SK-N-MC (cell line): ENCODE data around the gene CCDC39.
"Not testable (repeated sequence)": the region's sequence is repeated elsewhere in the genome, so short reads cannot be mapped to it uniquely, and the experiment has no call there.

Experiments
- DNase-seq: peaks from one replicate; pipeline ENCODE4 v3.0.0-alpha.2; 2011; ENCODE audit warnings: low read depth, low spot score
- H3K27ac ChIP-seq: fragments of 200-600 bp; sonication (generic); 2 replicates; pipeline ENCODE4 v1.5.1; 2016; ENCODE audit warnings: mixed run types
- H3K36me3 ChIP-seq: fragments of 200-600 bp; sonication (generic); 2 replicates; pipeline ENCODE4 v1.6.1; 2017; ENCODE audit warnings: antibody characterized with exemption, low read length, mixed read lengths; ENCODE audit not compliant: insufficient read depth
- H3K4me3 ChIP-seq: fragments of 200-600 bp; sonication (generic); 2 replicates; pipeline ENCODE4 v1.5.1; 2016
- H3K9ac ChIP-seq: fragments of 200-600 bp; sonication (generic); 2 replicates; pipeline ENCODE4 v1.8.0; 2017; ENCODE audit warnings: mixed run types, mixed read lengths; ENCODE audit not compliant: insufficient read length
- H3K9me3 ChIP-seq: fragments of 200-600 bp; sonication (generic); 2 replicates; pipeline ENCODE4 v1.6.1; 2017; ENCODE audit warnings: low read depth, mild to moderate bottlenecking, antibody characterized with exemption, low read length, moderate library complexity, mixed read lengths
- EZH2 ChIP-seq: fragments of 200-600 bp; sonication (generic); IDR thresholded peaks from one replicate; pipeline ENCODE4 v1.6.1; 2017; ENCODE audit warnings: antibody characterized with exemption
- FOXP2 ChIP-seq: optimal IDR thresholded peaks from 2 replicates; pipeline ENCODE3; 2011; ENCODE audit warnings: mild to moderate bottlenecking, moderate library complexity; ENCODE audit not compliant: insufficient read depth; ENCODE audit errors: extremely low read length, control extremely low read depth
- POLR2AphosphoS5 ChIP-seq: IDR thresholded peaks from 2 replicates; pipeline ENCODE4 v1.6.1; 2012; ENCODE audit warnings: mild to moderate bottlenecking, low read depth, low read length, borderline replicate concordance

The CCDC39 gene

DNA sequence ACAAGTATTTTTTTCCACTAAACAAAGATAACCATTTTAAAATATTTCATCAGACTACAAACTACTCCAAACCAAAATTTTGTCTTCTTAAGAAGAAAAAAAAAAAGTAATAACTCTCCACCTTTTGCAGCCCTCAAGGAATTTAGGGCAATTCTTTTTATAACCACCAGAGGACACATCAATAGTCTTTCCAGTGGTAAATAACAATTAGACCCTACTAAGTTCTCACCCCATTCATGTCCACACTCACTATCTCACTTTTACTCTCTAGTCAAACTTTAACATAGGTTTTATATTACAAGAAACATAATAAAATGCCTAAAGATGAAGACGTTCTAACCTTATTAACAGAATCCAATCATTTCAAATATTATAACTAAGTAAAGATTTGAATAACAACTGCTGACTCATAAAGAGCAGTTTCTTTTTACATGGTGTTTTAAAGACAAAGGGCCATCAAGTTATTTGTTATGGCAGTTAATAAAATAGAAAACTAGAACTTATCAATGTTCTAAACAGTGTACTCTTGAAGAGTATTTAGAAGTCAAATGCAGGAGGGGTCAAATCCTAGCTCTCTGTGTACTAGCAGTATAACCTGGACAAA is 33.0 kb downstream of the CCDC39 start:
- TF ChIP-seq POLR2AphosphoS5 (no peak), FOXP2 (no peak), EZH2 (no peak)
- Histone ChIP-seq H3K9me3 (no peaks in the 10 kb centered on the region), H3K27ac (no peak overlapping the region), H3K4me3 (no peak overlapping the region), H3K9ac (no peak overlapping the region), H3K36me3 (no peaks in the 10 kb centered on the region)
- DNase-seq: no peak

DNA sequence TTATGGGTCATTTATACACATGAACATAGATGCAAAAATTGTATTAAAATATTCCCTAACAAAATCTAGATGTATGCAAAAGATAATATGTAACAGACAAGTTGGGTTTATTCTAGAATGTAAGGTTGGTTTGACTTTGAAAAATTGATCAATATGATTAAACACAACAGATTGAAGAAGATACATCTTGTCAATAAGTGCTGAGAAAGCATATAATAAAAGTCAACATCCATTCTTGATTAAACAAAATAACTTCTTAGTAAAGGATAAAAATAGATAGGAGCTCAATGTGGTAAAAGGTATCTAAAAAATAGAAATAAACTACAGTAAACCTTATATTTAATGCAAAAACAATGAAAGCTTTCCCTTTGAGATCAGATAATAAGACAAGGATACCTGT is 38.3 kb downstream of the CCDC39 start:
- no peaks in the 10 kb centered on the region for H3K9me3 ChIP-seq
- TF ChIP-seq FOXP2 (no peak), EZH2 (no peak), POLR2AphosphoS5 (no peak)
- no peak overlapping the region for H3K9ac ChIP-seq

DNA sequence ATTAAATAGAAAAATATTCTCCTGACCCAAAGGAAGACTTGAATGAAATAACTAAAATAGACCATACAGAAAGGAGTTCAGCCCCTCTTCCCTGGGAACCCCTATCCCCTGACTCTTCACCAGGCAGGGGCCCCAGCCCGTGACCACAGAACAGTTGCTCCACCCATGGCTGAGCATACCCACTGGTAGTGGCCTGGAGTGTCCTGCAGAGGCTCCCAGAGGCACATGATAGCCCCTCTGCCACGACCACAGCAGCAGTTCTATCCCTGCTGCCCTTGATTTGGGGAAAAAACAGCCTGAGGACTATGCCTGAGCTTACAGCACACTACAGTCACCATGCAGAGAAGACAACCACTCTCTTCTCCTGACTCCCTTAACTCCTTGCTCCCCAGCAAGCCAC is 45.6 kb downstream of the CCDC39 start:
- H3K9ac ChIP-seq: no peak overlapping the region
- H3K27ac ChIP-seq: no peak overlapping the region
- no peak for DNase-seq
- no peaks in the 10 kb centered on the region for H3K36me3 ChIP-seq
- H3K9me3 ChIP-seq: no peaks in the 10 kb centered on the region
- TF ChIP-seq POLR2AphosphoS5 (no peak), EZH2 (no peak), FOXP2 (no peak)
- H3K4me3 ChIP-seq: no peak overlapping the region

More for the DNA sequence above, 38.3 kb downstream of the CCDC39 start:
- no peak overlapping the region for H3K27ac ChIP-seq
- H3K4me3 ChIP-seq: no peak overlapping the region
- no peaks in the 10 kb centered on the region for H3K36me3 ChIP-seq
- DNase-seq: no peak

DNA sequence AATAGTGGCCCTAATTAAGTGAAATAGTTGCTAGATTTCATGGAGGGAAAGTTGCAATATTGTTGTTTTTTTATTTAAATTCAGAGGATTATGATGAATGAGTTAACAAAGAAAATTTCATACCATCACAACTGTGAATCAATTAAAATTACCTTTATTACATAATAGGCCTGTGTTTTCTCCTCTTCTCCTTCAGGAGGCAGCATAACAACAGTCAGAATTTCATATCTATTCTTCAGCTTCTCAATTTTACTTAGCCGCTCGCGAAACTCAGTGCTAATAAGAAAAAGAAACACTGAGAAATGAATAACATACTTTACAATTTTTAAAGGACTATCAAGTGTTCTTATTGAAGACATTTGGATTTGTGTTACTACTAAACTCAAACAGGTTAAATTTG is 48.0 kb downstream of the CCDC39 start:
- H3K36me3 ChIP-seq: no peaks in the 10 kb centered on the region
- H3K27ac ChIP-seq: no peak overlapping the region
- no peak for TF ChIP-seq EZH2
- TF ChIP-seq FOXP2: no peak
- TF ChIP-seq POLR2AphosphoS5: no peak
- H3K9me3 ChIP-seq: no peaks in the 10 kb centered on the region
- no peak for DNase-seq
- H3K9ac ChIP-seq: no peak overlapping the region
- no peak overlapping the region for H3K4me3 ChIP-seq

DNA sequence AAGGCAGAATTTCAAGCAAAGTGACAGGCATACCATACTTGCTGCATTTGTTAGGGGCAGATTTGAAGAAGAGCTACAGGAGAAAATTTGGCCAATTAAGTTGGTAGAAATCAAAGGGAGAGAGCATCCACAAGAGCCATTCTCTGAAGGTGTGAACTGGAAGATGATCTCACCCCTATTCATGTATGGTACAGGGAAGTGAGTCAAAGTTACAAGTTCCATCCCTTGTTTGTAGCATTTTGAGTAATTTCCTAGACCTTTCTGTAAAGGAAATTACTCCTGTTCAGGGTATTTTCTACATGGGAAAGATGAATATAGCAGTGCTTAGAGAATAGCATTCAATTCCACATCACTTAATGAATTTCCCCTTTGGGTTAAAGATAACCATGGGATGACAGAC is 48.9 kb downstream of the CCDC39 start:
- H3K9ac ChIP-seq: no peak overlapping the region
- TF ChIP-seq FOXP2 (no peak), EZH2 (no peak), POLR2AphosphoS5 (no peak)
- no peak overlapping the region for H3K4me3 ChIP-seq
- H3K27ac ChIP-seq: no peak overlapping the region
- no peak for DNase-seq
- H3K9me3 ChIP-seq: no peaks in the 10 kb centered on the region
- H3K36me3 ChIP-seq: no peaks in the 10 kb centered on the region

DNA sequence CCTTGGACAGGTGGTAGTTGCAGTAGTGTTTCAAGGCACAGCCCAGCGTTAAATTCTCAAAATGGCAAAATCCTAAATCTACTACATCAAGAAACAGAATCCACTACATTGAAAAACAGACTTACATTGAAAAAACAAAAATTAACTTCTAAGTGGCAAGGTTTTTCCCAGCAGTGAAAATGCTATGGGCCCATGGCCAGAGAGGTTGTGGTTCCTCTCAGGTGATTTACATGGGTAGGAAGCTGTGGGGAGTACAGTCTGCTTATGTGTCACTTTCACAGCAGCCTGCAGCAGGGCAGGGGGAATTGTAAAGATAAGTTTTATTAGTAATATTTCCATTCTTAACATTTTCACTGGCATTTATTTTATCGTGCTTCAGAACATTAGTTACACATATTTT is 52.4 kb downstream of the CCDC39 start:
- no peak for DNase-seq
- H3K4me3 ChIP-seq: no peak overlapping the region
- no peak overlapping the region for H3K27ac ChIP-seq
- H3K9ac ChIP-seq: no peak overlapping the region
- TF ChIP-seq EZH2 (no peak), FOXP2 (no peak), POLR2AphosphoS5 (no peak)
- no peaks in the 10 kb centered on the region for H3K9me3 ChIP-seq
- peaks cover 9% of the 10 kb centered on the region for H3K36me3 ChIP-seq

DNA sequence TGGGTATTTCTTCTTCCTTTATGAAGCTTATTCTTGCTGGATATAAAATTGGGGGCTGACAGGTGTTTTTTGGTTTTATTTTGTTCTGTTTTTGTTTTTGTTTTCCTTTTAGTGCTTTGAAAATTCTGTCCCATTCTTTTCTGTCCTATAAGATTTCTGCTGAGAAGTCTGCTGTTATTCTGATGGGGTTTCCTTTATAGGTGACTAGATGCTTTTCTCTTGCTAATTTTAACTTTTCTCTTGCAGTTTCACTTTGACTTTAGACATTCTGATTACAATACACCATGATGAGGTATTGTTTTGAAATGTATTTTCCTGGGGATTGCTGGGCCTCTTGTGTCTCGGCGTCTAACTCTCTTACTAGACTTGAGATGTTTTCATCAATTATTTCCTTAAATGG is 54.6 kb downstream of the CCDC39 start:
- Histone ChIP-seq H3K27ac (no peak overlapping the region), H3K4me3 (no peak overlapping the region), H3K36me3 (peaks cover 9% of the 10 kb centered on the region), H3K9me3 (no peaks in the 10 kb centered on the region), H3K9ac (no peak overlapping the region)
- TF ChIP-seq POLR2AphosphoS5 (no peak), EZH2 (no peak), FOXP2 (no peak)
- no peak for DNase-seq

DNA sequence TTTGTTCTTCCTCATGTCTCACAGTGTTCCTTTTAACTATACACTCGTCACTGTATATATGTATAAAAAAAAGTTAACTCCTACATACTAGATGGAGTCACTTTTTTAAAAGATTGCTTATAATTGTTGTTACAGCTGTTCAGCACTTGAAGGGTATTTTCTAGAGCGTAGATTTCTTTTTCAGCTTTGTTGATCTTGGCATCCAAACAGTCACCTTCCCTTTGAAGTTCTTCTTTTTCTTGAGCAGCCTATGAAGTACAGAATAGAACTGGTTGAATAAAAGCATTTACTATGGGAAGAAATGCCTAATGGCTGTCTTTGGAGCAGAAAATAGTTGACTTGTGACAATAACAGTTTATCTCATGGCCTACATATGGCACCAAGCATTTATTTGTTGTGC is 59.6 kb downstream of the CCDC39 start:
- H3K9me3 ChIP-seq: no peaks in the 10 kb centered on the region
- no peak overlapping the region for H3K9ac ChIP-seq
- H3K27ac ChIP-seq: no peak overlapping the region
- no peak for TF ChIP-seq EZH2
- no peak for TF ChIP-seq FOXP2
- no peak for TF ChIP-seq POLR2AphosphoS5
- peaks cover 16% of the 10 kb centered on the region for H3K36me3 ChIP-seq
- no peak overlapping the region for H3K4me3 ChIP-seq
- no peak for DNase-seq

DNA sequence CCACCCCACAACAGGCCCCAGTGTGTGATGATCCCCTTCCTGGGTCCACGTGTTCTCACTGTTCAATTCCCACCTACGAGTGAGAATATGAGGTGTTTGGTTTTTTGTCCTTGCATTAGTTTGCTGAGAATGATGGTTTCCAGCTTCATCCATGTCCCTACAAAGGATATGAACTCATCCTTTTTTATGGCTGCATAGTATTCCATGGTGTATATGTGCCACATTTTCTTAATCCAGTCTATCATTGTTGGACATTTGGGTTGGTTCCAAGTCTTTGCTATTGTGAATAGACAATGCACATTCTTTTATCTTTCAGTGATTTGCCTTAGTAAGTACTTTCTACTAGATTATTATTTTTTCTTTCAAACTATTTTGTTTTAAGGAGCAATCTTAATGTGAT is 60.7 kb downstream of the CCDC39 start:
- not testable (repeated sequence) for H3K9ac ChIP-seq, H3K9me3 ChIP-seq, H3K4me3 ChIP-seq, DNase-seq, H3K27ac ChIP-seq
- peaks cover 14% of the 10 kb centered on the region for H3K36me3 ChIP-seq
